PC-3 (cell line): Measurements from ENCODE around the gene C14orf132. TPM values are rescaled to one million over a fixed set of nuclear protein-coding genes. Genes with fewer than 3 reads are reported as not detected.

Experiments
- ATAC-seq: fragments of 200-7000 bp; cut with Tn5 transposase; 2 replicates; pipeline ENCODE4 v1.9.1; 2020; ENCODE audit warnings: mild to moderate bottlenecking, moderate library complexity
- BruUV-seq: library from RNA; stranded (reverse); fragments of 400-500 nt; replicated peaks from 2 replicates; lab custom pipeline; 2021; lab: Mats Ljungman, UMichigan
- CTCF ChIA-PET: fragments of 300-600 bp; sonication (Branson Sonifier 250); formaldehyde crosslinking; loops from one replicate; lab custom pipeline; 2022; ENCODE audit warnings: antibody characterized with exemption; lab: Charles Lee
- POLR2A ChIA-PET: fragments of 300-600 bp; sonication (Branson Sonifier 250); formaldehyde crosslinking; loops from one replicate; lab custom pipeline; 2022; ENCODE audit warnings: antibody characterized with exemption; ENCODE audit not compliant: unreplicated experiment; lab: Charles Lee
- DNase-seq: peaks from one replicate; pipeline ENCODE4 v3.0.0-alpha.2; 2015
- H2AFZ ChIP-seq: fragments of 300-600 bp; sonication (generic); 2 replicates; pipeline ENCODE4 v1.6.0; 2016; ENCODE audit warnings: antibody characterized with exemption, low read length
- H3F3A ChIP-seq: fragments of 300-600 bp; sonication (generic); one replicate; pipeline ENCODE4 v1.6.0; 2017; ENCODE audit warnings: antibody characterized with exemption, low read length, control low read depth, mild to moderate bottlenecking; ENCODE audit not compliant: unreplicated experiment
- H3K27ac ChIP-seq: fragments of 300-600 bp; sonication (generic); 2 replicates; pipeline ENCODE4 v1.5.1; 2016; ENCODE audit warnings: mild to moderate bottlenecking, low read length
- H3K27me3 ChIP-seq: fragments of 300-600 bp; sonication (generic); 2 replicates; pipeline ENCODE4 v1.6.1; 2016; ENCODE audit warnings: low read length, mixed read lengths
- H3K36me3 ChIP-seq: fragments of 300-600 bp; sonication (generic); 2 replicates; pipeline ENCODE4 v1.6.1; 2016; ENCODE audit warnings: low read depth, mixed run types, low read length, mixed read lengths
- H3K4me1 ChIP-seq: fragments of 300-600 bp; sonication (generic); 2 replicates; pipeline ENCODE4 v1.5.1; 2016; ENCODE audit warnings: low read length; ENCODE audit not compliant: insufficient read depth
- H3K4me2 ChIP-seq: fragments of 300-600 bp; sonication (generic); 2 replicates; pipeline ENCODE4 v1.6.0; 2016; ENCODE audit warnings: low read length
- H3K4me3 ChIP-seq: fragments of 300-600 bp; sonication (generic); 2 replicates; pipeline ENCODE4 v1.5.1; 2016; ENCODE audit warnings: mild to moderate bottlenecking, low read length, mixed read lengths
- H3K79me2 ChIP-seq: fragments of 300-600 bp; sonication (generic); 2 replicates; pipeline ENCODE4 v1.6.1; 2017; ENCODE audit warnings: low read length, mixed read lengths
- H3K9ac ChIP-seq: fragments of 300-600 bp; sonication (generic); 2 replicates; pipeline ENCODE4 v1.6.0; 2016; ENCODE audit warnings: mild to moderate bottlenecking, low read length
- H3K9me2 ChIP-seq: fragments of 300-600 bp; sonication (generic); replicated peaks from 2 replicates; pipeline ENCODE4 v1.6.1; 2016; ENCODE audit warnings: mixed run types, low read length, mixed read lengths
- H3K9me3 ChIP-seq: fragments of 300-600 bp; sonication (generic); 2 replicates; pipeline ENCODE4 v1.6.1; 2016; ENCODE audit warnings: low read length, mixed read lengths
- H4K20me1 ChIP-seq: fragments of 300-600 bp; sonication (generic); 2 replicates; pipeline ENCODE4 v1.6.1; 2016; ENCODE audit warnings: low read length, mixed read lengths
- CTCF ChIP-seq: fragments of 300-600 bp; sonication (generic); conservative IDR thresholded peaks from 2 replicates; pipeline ENCODE4 v1.5.1; 2017; ENCODE audit warnings: antibody characterized with exemption, low read depth, mild to moderate bottlenecking, low read length
- EZH2 ChIP-seq: fragments of 300-600 bp; sonication (generic); IDR thresholded peaks from one replicate; pipeline ENCODE4 v1.6.1; 2017; ENCODE audit warnings: antibody characterized with exemption, mild to moderate bottlenecking, low read length; ENCODE audit not compliant: unreplicated experiment
- EZH2phosphoT487 ChIP-seq: fragments of 300-600 bp; sonication (generic); IDR thresholded peaks from 2 replicates; pipeline ENCODE4 v1.6.1; 2018; ENCODE audit warnings: mild to moderate bottlenecking, antibody characterized with exemption, low read length, borderline replicate concordance
- intact Hi-C: fragments of 100-400 bp; cut with micrococcal nuclease; formaldehyde crosslinking; loops from 2 replicates; pipeline ENCODE4 v1.9.0; 2023
- total RNA-seq: library from RNA; depleted of rRNA; stranded (reverse); fragments of >200 nt; gene quantifications from 2 replicates; pipeline ENCODE4 v1.2.3, GENCODE V29; 2014

C14orf132 gene
- total RNA-seq, 1 experiment from 2014 or later: not detected

GRCh38 chr14:96037891-96038557, 1.1 kb upstream of the C14orf132 start:
- no peaks in the 10 kb centered on the region for H3K9me3 ChIP-seq
- no peak overlapping the region for H3K27ac ChIP-seq
- no peak overlapping the region for H3K4me3 ChIP-seq
- DNase-seq (no peak), ATAC-seq (no peak)
- no peaks in the 10 kb centered on the region for H3K36me3 ChIP-seq
- no peaks in the 10 kb centered on the region for H3F3A ChIP-seq
- intact Hi-C loops: no loop called here
- H4K20me1 ChIP-seq: no peaks in the 10 kb centered on the region
- no peaks in the 10 kb centered on the region for H3K4me1 ChIP-seq
- no peak for TF ChIP-seq CTCF
- H3K9ac ChIP-seq: no peak overlapping the region
- no peak overlapping the region for H3K4me2 ChIP-seq
- H2AFZ ChIP-seq: no peak overlapping the region
- H3K79me2 ChIP-seq: no peaks in the 10 kb centered on the region
- ChIA-PET POLR2A (no interaction called here), CTCF (no interaction called here)
- H3K27me3 ChIP-seq: peaks cover 55% of the 10 kb centered on the region
- BruUV-seq: no TSS peak
- no peaks in the 10 kb centered on the region for H3K9me2 ChIP-seq

DNA sequence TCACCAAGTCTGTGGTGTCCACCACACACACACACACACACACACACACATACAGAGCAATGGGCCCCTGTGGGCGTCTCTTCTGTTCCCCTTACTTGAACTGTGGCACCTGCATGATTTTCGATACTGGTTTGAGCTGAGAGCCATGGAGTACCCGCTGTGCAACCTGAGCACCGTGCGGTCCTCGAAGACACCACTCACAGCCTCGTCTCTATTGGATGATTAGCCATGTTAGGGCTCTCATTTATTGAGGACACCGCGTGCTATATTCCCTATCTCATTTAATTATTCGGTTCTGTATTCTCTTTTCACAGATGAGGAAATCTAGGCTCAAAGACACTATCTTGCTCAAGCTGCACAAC, 623 bp upstream of the C14orf132 start:
- TF ChIP-seq EZH2 (no peak), CTCF (no peak), EZH2phosphoT487 (no peak)
- Histone ChIP-seq H3K4me3 (no peak overlapping the region), H3K9me3 (no peaks in the 10 kb centered on the region), H4K20me1 (no peaks in the 10 kb centered on the region), H3F3A (no peaks in the 10 kb centered on the region), H3K79me2 (no peaks in the 10 kb centered on the region), H3K4me1 (no peaks in the 10 kb centered on the region), H3K27ac (no peak overlapping the region), H3K9me2 (no peaks in the 10 kb centered on the region), H3K36me3 (no peaks in the 10 kb centered on the region), H2AFZ (no peak overlapping the region), H3K4me2 (no peak overlapping the region), H3K27me3 (peaks cover 60% of the 10 kb centered on the region), H3K9ac (no peak overlapping the region)
- ChIA-PET CTCF (no interaction called here), POLR2A (no interaction called here)
- ATAC-seq (no peak), DNase-seq (no peak)
- intact Hi-C loops: no loop called here
- no TSS peak for BruUV-seq

DNA sequence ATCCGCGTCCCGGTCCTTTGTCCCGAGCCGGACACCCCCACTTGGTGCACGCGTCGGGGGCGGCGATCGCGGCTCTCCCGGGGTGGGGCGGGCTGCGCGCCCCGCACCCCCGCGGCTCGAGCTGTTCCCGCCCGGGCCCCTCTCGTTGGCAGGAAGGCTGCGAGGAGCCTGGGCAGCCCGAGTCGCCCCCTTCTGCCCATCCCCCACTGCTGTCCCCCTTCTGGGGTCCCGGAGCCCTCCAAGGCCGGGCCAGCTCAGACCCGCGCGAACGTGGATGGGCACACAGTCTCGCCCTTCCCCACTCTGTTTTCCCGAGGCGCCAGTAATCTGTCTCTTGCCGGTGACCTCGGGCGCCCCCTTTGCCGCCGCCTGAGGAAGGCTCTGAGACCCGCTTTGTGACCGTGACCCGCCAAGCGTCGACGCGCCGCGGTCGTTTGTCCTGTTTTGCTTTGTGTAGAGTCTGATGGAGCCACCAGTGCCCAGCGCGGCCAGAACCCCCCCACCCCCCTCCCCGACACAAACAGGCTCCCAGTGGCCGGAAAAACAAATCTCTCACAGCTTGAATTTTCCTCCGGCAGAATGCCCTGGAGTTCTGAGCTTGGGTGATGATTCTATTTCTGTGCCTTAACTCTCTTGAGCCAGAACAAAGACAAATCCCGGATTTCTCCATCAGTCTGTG, 610 bp downstream of the C14orf132 start:
- CTCF ChIA-PET: interaction anchor here (0.6 kb wide), 1 partner anchor 521 kb away, joined by 3 read pairs; no protein-coding TSS in a partner anchor
- no peak for ATAC-seq
- POLR2A ChIA-PET: no interaction called here
- no peak for DNase-seq
- Histone ChIP-seq H3K4me3 (no peak overlapping the region), H4K20me1 (no peaks in the 10 kb centered on the region), H2AFZ (no peak overlapping the region), H3K36me3 (no peaks in the 10 kb centered on the region), H3K9ac (no peak overlapping the region), H3K27me3 (peaks cover 69% of the 10 kb centered on the region), H3K9me2 (no peaks in the 10 kb centered on the region), H3K4me2 (peak overlapping the region; percentile 22; the same call in 1 of the 2 replicates), H3K27ac (no peak overlapping the region), H3K9me3 (no peaks in the 10 kb centered on the region), H3K79me2 (no peaks in the 10 kb centered on the region), H3K4me1 (no peaks in the 10 kb centered on the region), H3F3A (no peaks in the 10 kb centered on the region)
- no TSS peak for BruUV-seq
- intact Hi-C loops: no loop called here
- TF ChIP-seq EZH2phosphoT487 (peak; percentile 37; the same call in 1 of the 2 replicates), CTCF (no peak)
